SK-N-SH (cell line): ENCODE data around the gene ANXA7. TPM values are rescaled to one million over a fixed set of nuclear protein-coding genes. Genes with fewer than 3 reads are reported as not detected.

Experiments
- CTCF ChIP-seq: fragments of 200-600 bp; sonication (generic); IDR thresholded peaks from 2 replicates; pipeline ENCODE4 v1.6.1; 2017; ENCODE audit warnings: antibody characterized with exemption, mild to moderate bottlenecking, moderate library complexity
- EP300 ChIP-seq, 2 experiments: IDR thresholded peaks; 2 replicates each; pipeline versions ENCODE4 v1.4.0 to v1.6.1; 2012; ENCODE audit warnings: borderline replicate concordance in 1 of 2, low read depth in 1 of 2, low read length in 1 of 2
- FOXJ3 ChIP-seq: sonication (generic); formaldehyde crosslinking; IDR thresholded peaks from 2 replicates; pipeline ENCODE4 v1.5.1; 2020; ENCODE audit warnings: mild to moderate bottlenecking, missing genetic modification reagents
- FOXM1 ChIP-seq: IDR thresholded peaks from 2 replicates; pipeline ENCODE4 v1.4.0; 2012; ENCODE audit warnings: low read depth, mild to moderate bottlenecking
- MAX ChIP-seq: IDR thresholded peaks from 2 replicates; pipeline ENCODE4 v1.4.0; 2012; ENCODE audit warnings: low read depth
- REST ChIP-seq: IDR thresholded peaks from 2 replicates; pipeline ENCODE4 v1.6.1; 2012; ENCODE audit warnings: mild to moderate bottlenecking, low read depth, low read length, moderate library complexity
- RFX5 ChIP-seq: IDR thresholded peaks from 2 replicates; pipeline ENCODE4 v1.6.1; 2012; ENCODE audit warnings: mild to moderate bottlenecking, improper control_type of control experiment, low read length
- TAF1 ChIP-seq: IDR thresholded peaks from 2 replicates; pipeline ENCODE4 v1.6.1; 2012; ENCODE audit warnings: low read depth, mild to moderate bottlenecking, low read length, moderate library complexity, borderline replicate concordance
- TCF12 ChIP-seq: IDR thresholded peaks from 2 replicates; pipeline ENCODE4 v1.4.0; 2012
- TEAD4 ChIP-seq: IDR thresholded peaks from 2 replicates; pipeline ENCODE4 v1.4.0; 2012; ENCODE audit warnings: mild to moderate bottlenecking, borderline replicate concordance; ENCODE audit not compliant: insufficient read depth
- USF2 ChIP-seq: fragments of 150-350 bp; IDR thresholded peaks from 2 replicates; pipeline ENCODE4 v1.6.1; 2017; ENCODE audit warnings: antibody characterized with exemption, low read length, low read depth, borderline replicate concordance
- ZBTB33 ChIP-seq: IDR thresholded peaks from 2 replicates; pipeline ENCODE4 v1.4.0; 2012; ENCODE audit warnings: low read depth, borderline replicate concordance
- polyA plus RNA-seq, 3 experiments: library from polyadenylated mRNA; depleted of rRNA; stranded (reverse); fragments of >200 nt; gene quantifications; 2 replicates each; pipeline ENCODE4 v1.2.3, GENCODE V29; 2012

The ANXA7 gene
- polyA plus RNA-seq, 1 of the 3 experiments (the other 2 are of a cell fraction): 65.7 TPM

- TF ChIP-seq MAX (peak; percentile 59), FOXJ3 (CRISPR knock-in tag) (no peak), RFX5 (no peak), TEAD4 (no peak), EP300 (IDR thresholded peaks at IDR 0.05; ENCODE audit: borderline replicate concordance in 1 of 2, low read depth in 1 of 2, low read length in 1 of 2) (no peak), CTCF (no peak), USF2 (no peak), FOXM1 (no peak), ZBTB33 (peak; percentile 99), TCF12 (no peak), TAF1 (peak; percentile 78), REST (no peak)
Observed at GRCh38 chr10:73358331-73359279, 55.3 kb downstream of the ANXA7 start, which contains the start of gene CFAP70 (continued).
